ENCODE results near the gene ANKS1A. TPM values are rescaled to one million over a fixed set of nuclear protein-coding genes. Genes with fewer than 3 reads are reported as not detected.

The ANKS1A gene
- polyA plus RNA-seq, 3 donors = 1.7 to 8.0 (median 3.1) TPM

DNA sequence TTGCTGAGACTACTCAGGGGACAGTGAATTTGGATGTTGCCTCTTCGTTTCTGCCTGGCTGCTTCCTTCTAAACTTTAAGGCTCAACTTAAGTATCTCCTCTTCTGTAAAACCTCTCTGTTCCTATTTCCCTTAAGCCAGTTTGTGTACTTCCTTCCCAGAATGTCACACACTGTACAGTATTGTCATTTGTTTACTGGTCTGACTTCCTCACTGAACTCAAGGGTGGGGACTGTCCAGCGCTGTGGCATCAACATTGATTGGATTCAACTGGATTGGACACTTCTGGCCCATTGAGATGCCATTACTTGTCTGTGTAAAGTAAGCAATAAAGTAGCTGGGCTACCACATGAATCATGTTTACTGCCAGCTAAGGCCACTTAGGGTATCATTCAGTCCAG is 69.7 kb downstream of the ANKS1A start:
- no peak overlapping the region for H2AFZ ChIP-seq (ENCODE audit: insufficient read depth, low read depth, low read length, poor library complexity, severe bottlenecking)
- H3K4me3 ChIP-seq (replicated peaks in 1 of 3; ENCODE audit: low read depth in 2 of 3, low read length in 3 of 3) = no peak overlapping the region
- no peak overlapping the region for H3K9ac ChIP-seq (ENCODE audit: insufficient read depth, low read length, poor library complexity, severe bottlenecking)
- DNase-seq = peak in 1 of 3 donors; percentile 5
- Mint-ChIP-seq H3K27me3 (ENCODE audit: low read depth in 3 of 3) (no peaks in the 10 kb centered on the region), H3K9me3 (no peaks in the 10 kb centered on the region), H3K4me1 (peaks cover 28% of the 10 kb centered on the region), H3K27ac (no peak overlapping the region), H3K36me3 (peaks cover 3 to 9% of the 10 kb centered on the region in 2 donors), H3K4me3 (no peak overlapping the region)
- no peak overlapping the region for H3K4me2 ChIP-seq (replicated peaks; ENCODE audit: extremely low read depth, low read length, poor library complexity, severe bottlenecking)
- peaks cover 64% of the 10 kb centered on the region for H4K20me1 ChIP-seq (ENCODE audit: insufficient read depth, low read length)
- H3K79me2 ChIP-seq (ENCODE audit: insufficient read depth, low read length) = peaks cover 29% of the 10 kb centered on the region
- no peaks in the 10 kb centered on the region for H3K27me3 ChIP-seq (ENCODE audit: control insufficient read depth in 2 of 2, insufficient read depth in 2 of 2, low read length in 2 of 2)
- peaks cover 20 to 23% of the 10 kb centered on the region in 2 donors for H3K4me1 ChIP-seq (ENCODE audit: control insufficient read depth in 1 of 2, insufficient read depth in 2 of 2, low read length in 2 of 2)
- 83% methylated on average over 2 of the region's 2 CpGs for WGBS (ENCODE audit: insufficient coverage)
- H3K9me3 ChIP-seq (replicated peaks in 1 of 2; ENCODE audit: control insufficient read depth in 1 of 2, insufficient read depth in 1 of 2, low read length in 2 of 2) = no peaks in the 10 kb centered on the region
- H3K27ac ChIP-seq (ENCODE audit: low read depth in 1 of 2, low read length in 2 of 2) = peak overlapping the region in 1 of 2 donors; percentile 42
- peaks cover 2 to 38% of the 10 kb centered on the region in 2 donors for H3K36me3 ChIP-seq (replicated peaks in 1 of 2; ENCODE audit: control insufficient read depth in 1 of 2, insufficient read depth in 2 of 2, low read length in 2 of 2)
- TF ChIP-seq, protein P1, sequence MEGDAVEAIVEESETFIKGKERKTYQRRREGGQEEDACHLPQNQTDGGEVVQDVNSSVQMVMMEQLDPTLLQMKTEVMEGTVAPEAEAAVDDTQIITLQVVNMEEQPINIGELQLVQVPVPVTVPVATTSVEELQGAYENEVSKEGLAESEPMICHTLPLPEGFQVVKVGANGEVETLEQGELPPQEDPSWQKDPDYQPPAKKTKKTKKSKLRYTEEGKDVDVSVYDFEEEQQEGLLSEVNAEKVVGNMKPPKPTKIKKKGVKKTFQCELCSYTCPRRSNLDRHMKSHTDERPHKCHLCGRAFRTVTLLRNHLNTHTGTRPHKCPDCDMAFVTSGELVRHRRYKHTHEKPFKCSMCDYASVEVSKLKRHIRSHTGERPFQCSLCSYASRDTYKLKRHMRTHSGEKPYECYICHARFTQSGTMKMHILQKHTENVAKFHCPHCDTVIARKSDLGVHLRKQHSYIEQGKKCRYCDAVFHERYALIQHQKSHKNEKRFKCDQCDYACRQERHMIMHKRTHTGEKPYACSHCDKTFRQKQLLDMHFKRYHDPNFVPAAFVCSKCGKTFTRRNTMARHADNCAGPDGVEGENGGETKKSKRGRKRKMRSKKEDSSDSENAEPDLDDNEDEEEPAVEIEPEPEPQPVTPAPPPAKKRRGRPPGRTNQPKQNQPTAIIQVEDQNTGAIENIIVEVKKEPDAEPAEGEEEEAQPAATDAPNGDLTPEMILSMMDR (IDR thresholded peaks at IDR 0.05) = no peak
- intact Hi-C loops (cut with micrococcal nuclease) = no loop called here

DNA sequence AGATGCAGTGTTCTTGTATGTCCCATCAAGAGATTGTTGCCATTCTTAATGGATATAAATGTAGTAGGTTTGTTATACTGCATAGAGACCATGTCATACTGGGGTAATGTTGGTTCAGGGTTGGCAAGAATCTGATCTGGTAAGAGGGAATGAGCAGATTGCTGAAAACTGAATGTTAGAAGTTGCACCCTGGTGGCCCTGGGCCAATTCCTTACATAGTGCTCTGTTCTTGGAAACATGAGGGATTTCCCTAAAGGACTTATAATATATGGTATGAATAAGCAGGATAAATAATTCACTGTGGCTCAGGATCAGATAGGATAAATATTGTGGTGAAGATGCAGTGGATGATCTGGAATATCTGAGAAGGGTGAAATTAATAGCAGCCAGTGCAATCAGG is 70.2 kb downstream of the ANKS1A start:
- H3K36me3 Mint-ChIP-seq = peaks cover 3 to 9% of the 10 kb centered on the region in 2 donors
- Histone ChIP-seq H2AFZ (ENCODE audit: insufficient read depth, low read depth, low read length, poor library complexity, severe bottlenecking) (no peak overlapping the region), H3K9ac (ENCODE audit: insufficient read depth, low read length, poor library complexity, severe bottlenecking) (no peak overlapping the region), H3K27me3 (ENCODE audit: control insufficient read depth in 2 of 2, insufficient read depth in 2 of 2, low read length in 2 of 2) (no peaks in the 10 kb centered on the region), H3K9me3 (replicated peaks in 1 of 2; ENCODE audit: control insufficient read depth in 1 of 2, insufficient read depth in 1 of 2, low read length in 2 of 2) (no peaks in the 10 kb centered on the region), H3K79me2 (ENCODE audit: insufficient read depth, low read length) (peaks cover 29% of the 10 kb centered on the region), H3K36me3 (replicated peaks in 1 of 2; ENCODE audit: control insufficient read depth in 1 of 2, insufficient read depth in 2 of 2, low read length in 2 of 2) (peaks cover 2 to 38% of the 10 kb centered on the region in 2 donors), H3K4me1 (ENCODE audit: control insufficient read depth in 1 of 2, insufficient read depth in 2 of 2, low read length in 2 of 2) (peaks cover 20 to 23% of the 10 kb centered on the region in 2 donors), H3K4me2 (replicated peaks; ENCODE audit: extremely low read depth, low read length, poor library complexity, severe bottlenecking) (no peak overlapping the region), H4K20me1 (ENCODE audit: insufficient read depth, low read length) (peaks cover 64% of the 10 kb centered on the region), H3K27ac (ENCODE audit: low read depth in 1 of 2, low read length in 2 of 2) (peak overlapping the region in 1 of 2 donors; percentile 42), H3K4me3 (replicated peaks in 1 of 3; ENCODE audit: low read depth in 2 of 3, low read length in 3 of 3) (no peak overlapping the region)
- H3K27ac Mint-ChIP-seq = no peak overlapping the region
- no peak overlapping the region for H3K4me3 Mint-ChIP-seq
- TF ChIP-seq, protein P1 (IDR thresholded peaks at IDR 0.05) = no peak
- intact Hi-C loops (cut with micrococcal nuclease) = no loop called here
- H3K4me1 Mint-ChIP-seq = peaks cover 24% of the 10 kb centered on the region
- H3K27me3 Mint-ChIP-seq (ENCODE audit: low read depth in 3 of 3) = no peaks in the 10 kb centered on the region
- no peaks in the 10 kb centered on the region for H3K9me3 Mint-ChIP-seq
- no peak for DNase-seq

Data from CD14-positive monocyte (primary cell).